HG03442 (cell line): Measurements from ENCODE around the gene FAT1.
"Not testable (repeated sequence)": the region's sequence is repeated elsewhere in the genome, so short reads cannot be mapped to it uniquely, and the experiment has no call there.

Source experiments
- ATAC-seq: cut with Tn5 transposase; IDR thresholded peaks from one replicate; pipeline ENCODE4 v1.9.1; 2021; ENCODE audit warnings: mild to moderate bottlenecking, moderate library complexity; ENCODE audit not compliant: unreplicated experiment

The FAT1 gene

DNA sequence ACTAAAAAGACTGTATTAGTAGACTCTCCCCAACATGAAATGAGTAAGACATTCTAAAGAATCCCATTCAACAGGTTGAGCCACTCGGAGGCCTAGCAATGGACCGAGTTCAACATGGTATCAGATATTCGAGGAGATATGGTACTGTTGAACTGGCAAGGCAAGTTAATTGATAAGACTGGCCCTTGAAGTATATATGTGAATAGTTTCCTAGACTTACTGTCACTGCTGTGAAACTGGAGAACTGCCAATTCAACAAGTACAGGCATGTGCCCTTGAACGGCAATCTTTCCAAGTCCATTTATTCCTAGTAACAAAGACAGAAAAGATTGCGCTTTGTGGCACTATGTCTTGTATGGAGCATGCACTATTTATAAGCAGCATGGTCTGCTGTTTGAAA is 24.4 kb downstream of the FAT1 start:
- ATAC-seq = no peak

DNA sequence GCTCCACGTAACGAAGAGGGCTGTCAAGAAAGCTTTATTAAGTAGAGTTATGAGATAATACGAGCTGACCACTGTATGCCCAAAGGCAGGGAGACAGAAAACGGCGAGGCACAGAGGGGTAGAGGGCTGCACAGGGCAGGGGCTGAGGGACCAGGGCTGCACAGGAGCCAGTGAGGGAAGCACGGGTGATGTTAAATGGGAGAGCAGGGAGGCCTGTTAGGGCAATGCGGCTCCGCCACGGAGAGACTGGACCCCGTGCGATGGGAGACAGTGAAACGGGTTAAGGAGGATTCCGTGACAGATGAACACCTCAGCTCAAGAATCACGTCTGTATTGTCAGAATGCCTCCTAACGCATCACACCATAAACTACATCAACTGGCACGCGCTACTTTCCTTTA is 25.1 kb downstream of the FAT1 start:
- no peak for ATAC-seq

DNA sequence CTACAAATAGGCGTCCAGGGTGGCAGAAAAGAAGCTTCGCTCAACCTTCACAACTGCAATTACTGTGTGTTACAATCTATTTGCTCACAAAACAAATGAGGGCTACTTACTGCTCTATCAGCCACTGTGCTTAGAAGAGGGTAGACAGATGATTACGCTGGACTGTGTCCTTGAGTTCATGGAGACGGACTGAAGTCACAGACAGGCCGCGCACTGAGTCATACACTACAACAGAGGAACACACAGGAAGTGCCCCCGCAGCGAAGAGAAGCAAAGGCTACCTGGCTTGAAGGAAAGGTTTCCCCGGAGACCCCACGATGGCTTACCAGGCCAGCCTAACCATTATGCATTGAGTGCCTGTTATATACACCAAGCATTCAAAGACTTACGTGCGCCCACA is 25.6 kb downstream of the FAT1 start:
- no peak for ATAC-seq

DNA sequence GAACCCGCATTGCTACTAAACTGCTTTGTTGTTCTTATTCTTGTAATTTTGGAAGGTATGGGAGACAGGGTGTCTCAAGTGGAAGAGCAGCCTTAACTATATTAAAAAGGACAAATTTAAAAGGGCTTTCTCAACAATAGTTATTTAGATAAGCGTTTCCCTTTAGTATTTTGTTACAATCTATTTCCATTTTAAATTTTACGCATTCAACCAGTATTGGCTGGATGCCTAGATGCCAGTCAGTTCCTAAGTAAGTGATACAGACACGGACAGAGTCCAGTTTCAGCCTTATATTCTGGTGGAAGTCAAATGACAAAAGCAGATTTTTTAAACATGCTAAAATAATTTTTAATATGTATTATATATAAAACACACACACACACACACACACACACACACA is 28.3 kb downstream of the FAT1 start:
- ATAC-seq = no peak

DNA sequence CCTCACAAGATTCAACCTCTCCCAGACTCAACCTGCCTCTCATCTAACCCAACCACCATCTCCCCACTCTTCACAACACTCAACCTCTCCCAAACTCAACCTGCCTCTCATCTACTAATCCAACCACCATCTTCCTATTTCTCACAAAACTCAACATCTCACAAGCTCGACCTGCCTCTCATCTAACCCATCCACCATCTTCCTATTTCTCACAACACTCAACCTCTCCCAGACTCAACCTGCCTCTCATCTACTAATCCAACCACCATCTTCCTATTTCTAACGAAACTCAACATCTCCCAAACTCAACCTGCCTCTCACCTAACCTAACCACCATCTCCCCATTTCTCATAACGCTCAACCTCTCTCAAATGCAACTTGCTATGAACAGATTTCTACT is 29.8 kb downstream of the FAT1 start:
- ATAC-seq = no peak

DNA sequence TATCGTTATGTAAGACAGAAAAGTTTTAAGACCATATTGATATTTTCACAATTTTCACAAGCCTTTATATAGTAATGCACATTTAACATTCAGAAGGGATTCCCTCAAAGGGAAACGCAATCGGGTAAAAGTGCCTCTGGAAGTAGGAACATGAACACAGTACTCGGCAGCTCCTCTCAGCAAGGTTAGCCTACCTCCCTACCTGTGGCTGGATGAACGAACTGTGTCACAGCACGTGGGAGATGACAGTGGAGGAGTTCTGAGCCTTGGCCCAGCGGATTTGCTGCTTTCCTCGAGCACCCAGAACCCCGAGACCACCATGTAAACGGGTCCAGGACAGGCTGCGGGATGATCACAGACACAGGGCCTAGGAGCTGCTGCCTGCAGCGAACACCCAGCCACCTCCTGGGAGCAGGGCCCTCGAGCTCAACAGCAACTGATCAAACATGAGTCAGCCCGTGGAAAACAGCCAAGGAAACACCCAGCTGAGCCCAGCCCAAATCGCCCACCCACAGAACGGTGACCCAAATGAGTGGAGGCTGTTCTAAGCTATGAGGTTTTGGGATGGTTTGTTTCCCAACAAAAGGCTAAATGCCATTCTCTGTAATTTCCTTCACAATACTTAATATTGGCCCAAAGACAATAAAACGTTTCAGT is 30.4 kb downstream of the FAT1 start:
- no peak for ATAC-seq

DNA sequence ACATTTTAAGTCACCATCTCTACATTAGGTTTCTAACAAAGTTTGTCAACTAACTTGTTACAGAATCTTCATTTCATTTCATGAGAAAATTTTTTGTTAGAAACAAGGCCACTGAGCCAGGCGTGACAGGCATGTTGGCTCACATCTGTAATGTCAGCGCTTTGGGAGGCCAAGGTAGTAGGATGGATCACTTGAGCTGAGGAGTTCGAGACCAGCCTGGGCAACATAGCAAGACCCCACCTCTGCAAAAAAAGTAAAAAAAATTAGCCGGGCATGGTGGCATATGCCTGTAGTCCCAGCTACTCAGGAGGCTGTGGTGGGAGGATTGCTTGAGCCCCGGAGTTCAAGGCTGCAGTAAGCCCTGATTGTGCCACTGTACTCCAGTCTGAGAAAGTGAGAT is 32.3 kb downstream of the FAT1 start:
- ATAC-seq = no peak

DNA sequence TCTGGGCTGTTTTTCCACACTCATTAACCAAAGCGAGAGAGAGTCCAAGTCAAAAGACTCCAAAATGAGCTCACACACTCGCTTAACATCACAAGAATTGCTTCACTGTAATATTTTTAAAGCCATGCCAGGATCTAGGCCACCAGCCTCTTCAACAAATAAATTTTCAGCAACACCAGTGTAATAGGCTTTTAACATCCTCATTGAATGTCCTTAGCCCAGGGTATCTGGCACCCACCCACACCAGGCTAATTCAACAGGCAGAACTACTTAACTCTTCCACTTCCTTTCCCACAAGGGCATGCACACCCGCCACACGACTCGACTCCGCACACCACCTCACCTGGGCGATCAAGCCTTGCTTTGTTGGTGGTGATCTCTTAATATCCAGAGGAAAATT is 34.2 kb downstream of the FAT1 start:
- ATAC-seq = no peak

DNA sequence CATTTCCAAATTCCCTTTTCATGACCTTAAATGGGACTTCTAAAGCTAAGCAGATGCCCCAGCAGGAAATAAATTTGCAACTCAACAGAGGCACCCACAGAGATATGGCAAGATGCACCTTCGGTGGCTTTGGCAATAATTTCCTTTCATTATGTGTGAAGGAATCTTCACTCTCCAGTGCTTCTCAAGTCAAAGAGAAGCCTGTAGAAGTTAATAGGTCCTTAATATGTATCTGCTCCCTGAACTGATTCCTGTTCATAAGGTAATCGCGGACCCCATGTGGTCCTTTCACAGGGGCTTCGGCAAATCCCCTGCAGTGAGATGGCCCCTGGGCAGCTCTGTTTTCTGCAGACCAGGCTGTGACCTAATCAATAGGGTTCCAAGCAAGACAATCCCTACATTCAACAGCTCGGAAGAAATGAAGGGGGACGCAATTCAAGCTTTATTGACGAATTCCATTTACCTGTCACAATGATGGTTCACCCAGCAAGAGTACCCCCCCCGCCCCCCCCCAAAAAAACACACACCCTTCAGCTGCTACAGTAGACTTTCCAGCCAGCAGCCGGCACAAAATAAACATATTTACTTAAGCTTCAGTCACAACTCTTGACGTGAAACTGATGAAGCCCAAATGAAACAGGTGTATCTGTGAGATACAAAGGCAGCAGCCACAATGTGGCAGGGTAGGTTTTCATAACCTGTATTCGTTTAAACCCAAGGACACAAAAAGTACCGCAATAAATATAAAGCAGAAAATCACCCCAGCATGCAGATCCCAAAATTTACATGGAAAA is 35.3 kb downstream of the FAT1 start:
- ATAC-seq = no peak

DNA sequence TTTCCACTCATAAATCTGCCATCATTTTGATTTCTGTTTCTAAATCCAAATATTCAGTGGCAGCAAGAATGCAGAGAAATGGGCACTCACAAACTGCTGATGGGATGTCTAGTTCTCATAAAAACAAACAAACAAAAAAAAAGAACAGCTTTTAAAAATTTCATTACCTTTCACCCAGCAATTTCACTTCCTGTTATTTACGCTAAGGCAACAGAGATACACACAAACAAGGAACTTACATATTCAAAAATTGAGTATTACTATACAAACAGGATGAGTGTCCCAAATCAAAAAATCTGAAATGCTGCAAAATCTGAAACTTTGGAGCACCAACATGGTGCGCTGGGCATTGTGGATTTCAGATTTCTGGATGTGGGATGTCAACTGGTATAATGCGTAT is 36.4 kb downstream of the FAT1 start:
- no peak for ATAC-seq

DNA sequence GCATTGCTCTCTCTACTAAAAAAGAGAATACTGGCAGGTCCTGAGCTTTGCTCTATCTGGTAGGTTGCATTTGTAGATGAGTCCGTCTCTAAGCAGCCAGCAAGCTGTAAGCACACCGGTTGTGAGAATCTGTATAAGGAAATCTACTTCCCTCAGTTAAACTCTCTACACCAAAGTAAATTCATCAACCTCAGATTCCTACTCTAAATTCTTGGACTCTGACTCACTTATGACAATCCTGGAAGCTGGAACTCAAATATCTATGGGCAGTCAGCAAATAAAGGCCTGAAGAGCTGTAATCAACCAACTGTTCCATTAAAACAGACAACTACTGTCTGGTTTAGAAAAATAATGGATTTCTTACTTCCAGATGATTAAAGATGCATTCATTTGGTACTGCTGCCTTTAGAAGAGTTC is 37.9 kb downstream of the FAT1 start:
- no peak for ATAC-seq

DNA sequence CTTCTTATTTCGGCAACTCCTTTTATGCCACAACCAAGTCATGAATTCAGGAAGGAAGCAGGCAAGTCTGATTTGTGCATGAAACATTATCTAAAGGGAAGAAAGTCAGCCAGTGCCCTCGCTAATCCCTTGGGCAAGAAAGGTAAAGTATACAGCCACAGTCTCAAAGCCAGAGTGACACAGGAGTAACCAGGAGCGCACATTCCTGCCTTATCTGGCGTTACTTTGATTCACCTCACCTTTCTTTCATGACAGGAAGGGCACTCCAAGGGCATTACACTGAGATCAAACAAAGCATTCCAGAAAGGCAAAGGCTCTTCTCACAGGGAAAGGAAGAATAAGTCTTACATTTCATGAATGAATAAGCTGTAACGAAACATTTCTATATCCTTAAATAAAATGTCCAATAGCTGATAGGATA is 38.8 kb downstream of the FAT1 start:
- no peak for ATAC-seq

DNA sequence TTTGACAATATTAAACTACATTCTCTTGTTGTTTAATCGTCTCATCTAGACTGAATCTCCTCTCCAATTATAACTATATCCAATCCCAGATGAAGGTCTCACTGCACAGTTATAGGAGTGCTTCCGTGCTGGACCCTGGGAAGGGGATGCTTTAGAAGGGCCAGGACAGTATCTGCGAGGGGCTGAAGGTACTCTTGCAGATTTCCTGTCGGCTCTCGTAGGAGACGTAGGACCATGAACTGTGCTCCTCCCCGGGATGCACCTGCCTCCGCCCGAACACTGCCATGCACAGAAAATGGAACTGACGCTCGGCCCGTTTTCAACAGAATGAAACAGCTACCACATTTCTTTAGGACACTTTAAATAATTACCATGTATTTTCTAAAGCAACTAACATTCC is 39.4 kb downstream of the FAT1 start:
- ATAC-seq = no peak

DNA sequence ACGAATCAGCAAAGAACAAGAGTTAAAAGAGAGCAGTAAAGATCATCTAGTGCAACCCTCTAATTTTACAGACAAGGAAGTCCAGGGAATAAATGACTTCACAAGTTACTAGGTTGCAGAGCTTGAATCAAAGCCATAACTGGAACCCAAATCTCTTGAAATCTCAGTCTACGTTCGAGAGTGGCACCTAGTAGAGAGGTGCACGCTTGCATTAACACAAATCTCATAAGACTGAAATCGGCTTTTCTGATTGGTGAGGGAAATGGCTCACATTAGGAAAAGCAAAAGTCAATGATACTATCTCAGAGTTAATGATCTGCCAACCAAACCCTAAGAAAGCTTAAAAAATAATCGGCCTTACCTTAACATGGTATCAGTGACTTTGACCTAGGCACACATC is 43.0 kb downstream of the FAT1 start:
- ATAC-seq = no peak

DNA sequence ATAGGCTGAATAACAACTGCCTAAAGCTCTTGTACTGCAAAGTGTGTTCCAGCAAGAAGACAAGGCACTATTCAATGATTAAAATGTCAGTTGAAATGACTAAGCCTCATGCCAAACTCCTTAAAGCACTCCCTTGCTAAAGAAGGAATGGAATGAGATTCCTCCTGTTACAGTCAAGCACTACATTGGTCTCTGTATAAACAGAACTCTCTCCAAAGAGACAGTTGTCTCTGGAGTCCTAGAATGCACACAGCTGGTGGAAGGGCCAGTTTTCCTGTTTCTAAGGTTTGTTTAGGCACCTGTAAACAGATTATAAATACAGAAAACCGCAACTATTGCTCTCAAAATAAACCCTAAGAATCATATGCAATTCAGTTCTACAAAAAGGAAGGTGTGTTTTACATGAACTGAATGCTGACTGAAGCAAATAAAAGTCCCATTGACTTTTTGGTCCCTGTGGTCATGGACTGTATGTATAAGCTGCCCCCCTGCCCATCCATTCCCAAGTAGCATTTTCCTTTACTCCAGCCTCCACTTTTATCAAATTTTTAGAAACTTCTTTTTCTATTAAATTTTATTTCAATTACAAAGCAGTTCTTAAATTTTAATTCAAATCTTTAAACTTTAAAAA is 47.0 kb downstream of the FAT1 start:
- ATAC-seq = no peak

DNA sequence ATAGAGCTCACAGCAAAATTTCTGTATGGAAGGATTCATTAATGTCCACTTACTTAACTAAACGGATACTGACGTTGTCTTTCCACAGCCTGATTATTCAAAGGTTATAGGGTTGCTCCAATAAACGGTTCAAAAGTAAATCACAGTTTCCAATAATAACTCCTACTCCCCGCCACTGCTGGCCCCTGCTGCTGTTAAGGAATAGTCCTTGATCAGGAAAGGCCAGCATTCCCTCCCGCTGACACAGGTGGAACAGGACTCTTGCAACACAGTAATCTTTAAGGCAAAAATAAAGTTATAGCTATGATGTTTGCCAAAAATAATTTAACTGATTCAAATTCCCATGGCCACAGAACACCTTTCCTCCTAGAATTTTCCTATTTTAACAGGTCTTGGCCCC is 53.9 kb downstream of the FAT1 start:
- ATAC-seq = no peak

DNA sequence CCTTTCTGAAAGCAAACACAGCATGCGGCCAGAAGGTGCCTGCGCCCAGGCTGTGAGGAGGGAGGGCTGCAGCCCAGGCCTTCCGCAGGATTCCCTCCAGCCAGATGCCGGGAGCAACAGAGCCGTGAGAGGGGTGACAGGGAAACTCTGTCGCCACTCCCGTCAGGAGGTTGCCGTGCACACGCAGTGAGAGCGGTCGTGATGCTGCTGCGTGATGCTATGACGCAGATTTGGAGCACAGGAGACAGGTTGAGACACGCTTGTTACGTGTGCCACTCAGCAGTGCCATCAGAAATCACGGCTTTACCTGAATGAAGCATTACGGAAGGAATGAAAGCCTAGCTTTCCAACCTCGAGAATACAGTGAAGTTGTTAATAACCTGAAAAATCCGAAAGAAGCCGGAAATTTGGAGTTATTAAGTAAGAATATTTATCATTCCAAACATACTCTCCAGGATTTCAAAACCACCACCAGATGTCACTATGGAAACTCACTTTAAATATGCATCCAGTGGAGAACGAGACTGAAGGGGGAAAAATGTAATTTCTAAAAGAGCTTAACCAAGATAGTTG is 54.4 kb downstream of the FAT1 start:
- no peak for ATAC-seq

DNA sequence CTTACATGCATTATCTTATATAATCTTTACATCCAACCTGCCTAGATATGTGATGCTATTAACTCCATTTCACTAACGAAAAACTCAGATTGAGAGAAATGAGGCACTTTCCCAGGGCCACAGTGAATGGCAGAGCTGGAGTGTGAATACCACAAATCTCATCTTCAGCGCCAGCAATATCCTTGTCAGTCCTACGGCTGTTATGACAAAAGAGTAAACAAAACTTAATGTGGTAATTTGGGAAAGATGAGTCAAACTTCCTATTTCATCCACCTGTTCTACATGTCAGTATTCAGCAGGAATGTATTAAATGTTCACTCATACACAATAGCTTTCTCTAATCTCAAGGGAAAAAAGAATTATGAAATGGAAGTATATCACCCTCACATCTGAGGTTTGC is 56.9 kb downstream of the FAT1 start:
- no peak for ATAC-seq

DNA sequence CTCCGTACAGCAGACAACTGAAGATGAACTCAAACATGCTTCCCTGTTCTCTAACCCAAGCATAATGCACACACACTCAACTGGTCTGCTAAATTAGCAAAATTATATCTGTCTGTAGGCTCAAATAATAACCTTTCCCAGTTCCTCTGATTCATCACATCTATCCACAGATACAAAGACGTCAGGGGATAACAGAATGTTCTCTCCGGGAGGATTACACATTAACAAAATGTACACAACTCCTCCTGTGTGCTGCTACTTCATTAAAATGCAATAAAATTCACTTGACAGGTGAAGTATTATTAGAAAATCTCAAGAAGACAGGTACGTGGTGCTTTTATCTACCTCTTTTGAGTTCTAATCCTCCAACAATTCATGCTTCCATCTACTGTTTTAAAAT is 57.4 kb downstream of the FAT1 start:
- no peak for ATAC-seq

DNA sequence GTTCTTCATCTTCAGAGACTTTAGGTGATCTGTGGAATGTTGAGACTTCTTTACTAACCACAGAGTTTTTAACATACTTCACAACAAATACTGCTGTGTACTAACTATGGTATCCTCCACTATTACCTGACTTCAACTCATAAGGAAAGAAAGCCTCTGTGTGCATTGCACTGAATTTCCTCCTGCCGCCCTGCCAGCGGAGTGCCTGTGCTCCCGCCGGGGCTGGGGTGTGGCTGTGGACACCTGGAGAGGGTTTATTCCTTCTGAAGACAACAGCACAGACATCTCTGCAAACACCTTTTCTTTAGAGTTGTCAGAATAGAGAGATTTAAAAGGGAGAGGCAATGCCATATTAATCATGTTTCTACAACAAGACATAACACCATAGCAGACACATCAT is 63.3 kb downstream of the FAT1 start:
- ATAC-seq = no peak

DNA sequence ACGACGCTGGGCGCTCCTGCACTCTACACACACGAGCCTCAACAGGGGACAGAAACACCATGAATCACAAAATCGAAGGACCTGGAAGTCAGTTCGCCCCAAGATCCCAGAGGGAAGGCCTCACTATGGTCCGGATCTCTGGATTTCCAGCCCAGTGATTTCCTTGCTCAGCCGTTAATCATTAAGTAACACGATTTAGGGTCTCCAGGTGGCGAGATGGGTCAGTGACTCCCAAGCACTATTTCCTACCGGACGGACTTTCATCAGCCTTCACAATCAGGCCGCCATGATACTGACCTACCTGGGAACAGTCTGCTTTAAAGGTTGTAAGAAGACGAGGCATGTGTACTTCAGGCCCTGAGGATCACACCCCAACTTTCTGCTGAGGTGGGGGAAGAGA is 63.7 kb downstream of the FAT1 start:
- ATAC-seq = no peak

DNA sequence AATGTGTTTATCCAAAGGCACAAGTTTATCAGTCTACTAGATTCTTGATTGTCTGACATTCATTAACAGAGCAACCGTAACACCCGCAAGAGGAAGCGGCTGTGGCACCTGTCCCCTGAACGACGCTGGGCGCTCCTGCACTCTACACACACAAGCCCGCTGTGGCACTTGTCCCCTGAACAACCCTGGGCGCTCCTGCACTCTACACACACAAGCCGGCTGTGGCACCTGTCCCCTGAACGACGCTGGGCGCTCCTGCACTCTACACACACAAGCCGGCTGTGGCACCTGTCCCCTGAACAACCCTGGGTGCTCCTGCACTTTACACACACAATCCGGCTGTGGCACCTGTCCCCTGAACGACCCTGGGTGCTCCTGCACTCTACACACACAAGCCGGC is 64.2 kb downstream of the FAT1 start:
- not testable (repeated sequence) for ATAC-seq
